Measurements from ENCODE around the gene NAP1L4. TPM values are rescaled to one million over a fixed set of nuclear protein-coding genes. Genes with fewer than 3 reads are reported as not detected.

NAP1L4 gene
- total and polyA plus RNA-seq, 2 donors (not counting 1 experiment from before 2014, with no cell fraction given): 62.1 to 133 TPM

- DNase-seq (no peak), ATAC-seq (ENCODE audit: low read depth) (no peak)
- Histone ChIP-seq H3K4me3 (ENCODE audit: control extremely low read depth in 1 of 5, extremely low read depth in 1 of 5, insufficient read depth in 1 of 5, low read depth in 2 of 5, low read length in 4 of 5) (no peak overlapping the region), H3K9me3 (ENCODE audit: control extremely low read depth in 1 of 3, control insufficient read depth in 2 of 3, insufficient read depth in 1 of 3, low read length in 2 of 3) (no peaks in the 10 kb centered on the region), H3K4me1 (ENCODE audit: control insufficient read depth in 2 of 2, insufficient read depth in 2 of 2, low read length in 2 of 2) (no peaks in the 10 kb centered on the region), H4K20me1 (ENCODE audit: control insufficient read depth, insufficient read depth, low read length, poor library complexity, severe bottlenecking) (peaks cover 70% of the 10 kb centered on the region), H3K4me2 (replicated peaks; ENCODE audit: low read depth, low read length, poor library complexity, severe bottlenecking) (no peak overlapping the region), H2AFZ (ENCODE audit: insufficient read depth, low read depth, low read length, poor library complexity, severe bottlenecking) (no peak overlapping the region), H3K27me3 (replicated peaks in 1 of 4; ENCODE audit: control extremely low read depth in 1 of 4, control insufficient read depth in 3 of 4, insufficient read depth in 4 of 4, low read length in 3 of 4) (no peaks in the 10 kb centered on the region), H3K79me2 (ENCODE audit: control insufficient read depth, insufficient read depth, low read length) (peaks cover 46% of the 10 kb centered on the region), H3K9ac (ENCODE audit: low read length) (no peak overlapping the region), H3K36me3 (replicated peaks in 1 of 2; ENCODE audit: control extremely low read depth in 1 of 2, control insufficient read depth in 1 of 2, extremely low read depth in 1 of 2, insufficient read depth in 2 of 2, low read length in 1 of 2) (peaks cover 16 to 90% of the 10 kb centered on the region in 2 experiments), H3K27ac (ENCODE audit: low read length in 2 of 2) (no peak overlapping the region)
- Mint-ChIP-seq H3K27ac (no peak overlapping the region), H3K9me3 (ENCODE audit: insufficient read depth) (no peaks in the 10 kb centered on the region), H3K4me1 (peaks cover 3% of the 10 kb centered on the region), H3K4me3 (no peak overlapping the region), H3K27me3 (no peaks in the 10 kb centered on the region)
- intact Hi-C loops (cut with micrococcal nuclease): no loop called here
- no peak for TF ChIP-seq EZH2 (IDR thresholded peaks at IDR 0.05; ENCODE audit: borderline replicate concordance, insufficient read depth, low read depth, low read length, poor library complexity, severe bottlenecking)
- TF ChIP-seq, protein P1, sequence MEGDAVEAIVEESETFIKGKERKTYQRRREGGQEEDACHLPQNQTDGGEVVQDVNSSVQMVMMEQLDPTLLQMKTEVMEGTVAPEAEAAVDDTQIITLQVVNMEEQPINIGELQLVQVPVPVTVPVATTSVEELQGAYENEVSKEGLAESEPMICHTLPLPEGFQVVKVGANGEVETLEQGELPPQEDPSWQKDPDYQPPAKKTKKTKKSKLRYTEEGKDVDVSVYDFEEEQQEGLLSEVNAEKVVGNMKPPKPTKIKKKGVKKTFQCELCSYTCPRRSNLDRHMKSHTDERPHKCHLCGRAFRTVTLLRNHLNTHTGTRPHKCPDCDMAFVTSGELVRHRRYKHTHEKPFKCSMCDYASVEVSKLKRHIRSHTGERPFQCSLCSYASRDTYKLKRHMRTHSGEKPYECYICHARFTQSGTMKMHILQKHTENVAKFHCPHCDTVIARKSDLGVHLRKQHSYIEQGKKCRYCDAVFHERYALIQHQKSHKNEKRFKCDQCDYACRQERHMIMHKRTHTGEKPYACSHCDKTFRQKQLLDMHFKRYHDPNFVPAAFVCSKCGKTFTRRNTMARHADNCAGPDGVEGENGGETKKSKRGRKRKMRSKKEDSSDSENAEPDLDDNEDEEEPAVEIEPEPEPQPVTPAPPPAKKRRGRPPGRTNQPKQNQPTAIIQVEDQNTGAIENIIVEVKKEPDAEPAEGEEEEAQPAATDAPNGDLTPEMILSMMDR (IDR thresholded peaks at IDR 0.05): no peak
- WGBS (ENCODE audit: insufficient coverage): 98% methylated on average over 4 of the region's 4 CpGs
- ChIA-PET CTCF (no interaction called here), POLR2A (no interaction called here)
Observed at GRCh38 chr11:2964782-2965181, 27.3 kb downstream of the NAP1L4 start.

- CTCF ChIA-PET: no interaction called here
- no peaks in the 10 kb centered on the region for H3K4me1 ChIP-seq (ENCODE audit: control insufficient read depth in 2 of 2, insufficient read depth in 2 of 2, low read length in 2 of 2)
- H3K27me3 Mint-ChIP-seq: no peaks in the 10 kb centered on the region
- intact Hi-C loops (cut with micrococcal nuclease): no loop called here
- no peak overlapping the region for H3K4me2 ChIP-seq (replicated peaks; ENCODE audit: low read depth, low read length, poor library complexity, severe bottlenecking)
- DNase-seq (no peak), ATAC-seq (ENCODE audit: low read depth) (no peak)
- POLR2A ChIA-PET: no interaction called here
- H2AFZ ChIP-seq (ENCODE audit: insufficient read depth, low read depth, low read length, poor library complexity, severe bottlenecking): no peak overlapping the region
- H3K4me3 ChIP-seq (ENCODE audit: control extremely low read depth in 1 of 5, extremely low read depth in 1 of 5, insufficient read depth in 1 of 5, low read depth in 2 of 5, low read length in 4 of 5): no peak overlapping the region
- no peaks in the 10 kb centered on the region for H3K9me3 ChIP-seq (ENCODE audit: control extremely low read depth in 1 of 3, control insufficient read depth in 2 of 3, insufficient read depth in 1 of 3, low read length in 2 of 3)
- no peak overlapping the region for H3K9ac ChIP-seq (ENCODE audit: low read length)
- H3K4me1 Mint-ChIP-seq: peaks cover 3% of the 10 kb centered on the region
- TF ChIP-seq, protein P1 (IDR thresholded peaks at IDR 0.05): no peak
- TF ChIP-seq EZH2 (IDR thresholded peaks at IDR 0.05; ENCODE audit: borderline replicate concordance, insufficient read depth, low read depth, low read length, poor library complexity, severe bottlenecking): no peak
- 98% methylated on average over 4 of the region's 6 CpGs for WGBS (ENCODE audit: insufficient coverage)
- no peaks in the 10 kb centered on the region for H3K27me3 ChIP-seq (replicated peaks in 1 of 4; ENCODE audit: control extremely low read depth in 1 of 4, control insufficient read depth in 3 of 4, insufficient read depth in 4 of 4, low read length in 3 of 4)
- H3K9me3 Mint-ChIP-seq (ENCODE audit: insufficient read depth): no peaks in the 10 kb centered on the region
- peaks cover 14 to 90% of the 10 kb centered on the region in 2 experiments for H3K36me3 ChIP-seq (replicated peaks in 1 of 2; ENCODE audit: control extremely low read depth in 1 of 2, control insufficient read depth in 1 of 2, extremely low read depth in 1 of 2, insufficient read depth in 2 of 2, low read length in 1 of 2)
- H3K4me3 Mint-ChIP-seq: no peak overlapping the region
- H3K79me2 ChIP-seq (ENCODE audit: control insufficient read depth, insufficient read depth, low read length): peaks cover 40% of the 10 kb centered on the region
- no peak overlapping the region for H3K27ac Mint-ChIP-seq
- peaks cover 73% of the 10 kb centered on the region for H4K20me1 ChIP-seq (ENCODE audit: control insufficient read depth, insufficient read depth, low read length, poor library complexity, severe bottlenecking)
- no peak overlapping the region for H3K27ac ChIP-seq (ENCODE audit: low read length in 2 of 2)
Observed at GRCh38 chr11:2963761-2964160, 28.4 kb downstream of the NAP1L4 start.

Data from B cell (primary cell).